BLaER1 treated with 17β-estradiol and CSF1 and Interleukin-3, amounts not matched to agents 10 nM and 100 nM (cell line): Measurements from ENCODE around the gene EZR.
A peak's percentile ranks its signal among the peaks of the same experiment; 100 is the strongest.

Experiments
- H3K27ac ChIP-seq, 11 experiments: shearing (Covaris generic); formaldehyde crosslinking; 2 replicates each; pipeline ENCODE4 v1.8.1; 2022
- H3K27me3 ChIP-seq, 11 experiments: shearing (Covaris generic); formaldehyde crosslinking; 2 replicates each; pipeline ENCODE4 v1.8.1; 2022
- H3K36me3 ChIP-seq, 11 experiments: shearing (Covaris generic); formaldehyde crosslinking; 2 replicates each; pipeline ENCODE4 v1.8.1; 2022
- H3K4me1 ChIP-seq, 10 experiments: shearing (Covaris generic); formaldehyde crosslinking; 2 replicates each; pipeline ENCODE4 v1.8.1; 2022
- H3K4me2 ChIP-seq, 11 experiments: shearing (Covaris generic); formaldehyde crosslinking; 2 replicates each; pipeline ENCODE4 v1.8.1; 2022
- H3K4me3 ChIP-seq, 10 experiments: shearing (Covaris generic); formaldehyde crosslinking; 2 replicates each; pipeline ENCODE4 v1.8.1; 2022
- H3K9ac ChIP-seq, 11 experiments: shearing (Covaris generic); formaldehyde crosslinking; 2 replicates each; pipeline ENCODE4 v1.8.1; 2022
- H3K9me3 ChIP-seq, 11 experiments: shearing (Covaris generic); formaldehyde crosslinking; replicated peaks in 1 of 11; 2 replicates each; pipeline ENCODE4 v1.8.1; 2022
- H4K20me1 ChIP-seq, 11 experiments: shearing (Covaris generic); formaldehyde crosslinking; 2 replicates each; pipeline ENCODE4 v1.8.1; 2022
- Cebpa-rat ChIP-seq, 11 experiments: shearing (Covaris generic); IDR thresholded peaks; 2 replicates each; pipeline ENCODE4 v1.8.1; 2022

Gene EZR

DNA sequence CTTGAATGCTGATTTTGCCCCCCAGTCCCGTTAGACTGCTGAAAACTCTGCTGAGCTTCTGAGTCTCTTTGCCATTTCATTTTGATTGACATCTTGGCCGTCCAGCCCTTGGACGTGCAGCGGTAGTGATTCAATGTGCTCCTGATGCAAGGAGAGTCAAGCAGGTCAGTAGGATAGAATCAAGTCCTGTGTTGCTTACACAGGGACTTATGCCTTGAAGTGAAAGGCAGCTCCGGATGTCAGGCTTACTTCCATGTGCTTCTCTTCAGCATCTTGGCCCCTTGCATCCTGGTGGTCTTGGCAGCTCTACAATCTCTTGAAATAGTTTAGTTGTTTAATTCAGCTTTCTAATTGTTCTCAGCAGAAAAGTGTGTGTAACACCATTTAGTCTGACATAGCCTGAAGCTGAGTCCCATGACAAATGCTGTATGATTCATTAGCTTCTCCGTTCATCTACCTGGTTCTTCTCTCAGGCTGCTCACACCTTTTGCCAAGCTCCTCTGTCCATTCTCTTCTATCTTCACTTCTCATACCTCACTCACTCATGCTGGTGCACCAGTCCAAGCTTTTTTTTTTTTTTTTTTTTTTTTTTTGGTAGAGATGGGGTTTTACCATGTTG lies 76.0 kb downstream of the EZR start:
- peaks cover 13 to 31% (median 25%) of the 10 kb centered on the region in 11 experiments for H3K9me3 ChIP-seq
- H3K27ac ChIP-seq, result no peak overlapping the region
- no peak for TF ChIP-seq Cebpa-rat (IDR thresholded peaks at IDR 0.05)
- H4K20me1 ChIP-seq, result peaks cover 0 to 3% (median 0%) of the 10 kb centered on the region in 11 experiments; a peak in 2 of 22 replicates
- H3K4me2 ChIP-seq, result no peak overlapping the region
- H3K9ac ChIP-seq, result no peak overlapping the region
- no peak overlapping the region for H3K4me3 ChIP-seq
- no peaks in the 10 kb centered on the region for H3K27me3 ChIP-seq
- H3K36me3 ChIP-seq, result peaks cover 0 to 87% (median 4%) of the 10 kb centered on the region in 11 experiments; a peak in 8 of 22 replicates
- H3K4me1 ChIP-seq, result peaks cover 0 to 2% (median 0%) of the 10 kb centered on the region in 10 experiments; a peak in 3 of 20 replicates

DNA sequence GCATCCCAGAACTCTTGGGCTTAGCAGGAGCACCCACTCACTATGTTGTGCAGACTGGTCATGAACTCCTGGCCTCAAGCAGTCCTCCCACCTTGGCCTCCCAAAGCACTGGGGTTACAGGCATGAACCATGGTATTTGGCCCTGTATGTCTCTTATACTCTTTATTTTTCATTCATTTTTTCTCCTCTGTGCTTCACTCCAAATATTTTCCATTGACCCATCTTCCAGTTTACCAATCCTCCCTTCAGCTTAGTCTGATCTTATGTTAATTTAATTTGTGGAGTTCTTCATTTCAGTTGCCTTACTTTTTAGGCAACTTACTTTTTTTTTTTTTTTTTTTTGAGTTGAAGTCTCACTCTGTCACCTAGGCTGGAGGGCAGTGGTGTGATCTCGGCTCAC lies 79.5 kb downstream of the EZR start:
- Histone ChIP-seq H4K20me1 (peaks cover 0 to under 1% (median 0%) of the 10 kb centered on the region in 11 experiments; a peak in 2 of 22 replicates), H3K4me1 (peaks cover 0 to 12% (median 0%) of the 10 kb centered on the region in 10 experiments; a peak in 7 of 20 replicates), H3K27me3 (no peaks in the 10 kb centered on the region), H3K4me3 (0 out of 20 replicates have a peak overlapping the region, but pooled peaks of 1 of the 10 experiments have one; percentile 19), H3K4me2 (no peak overlapping the region), H3K9ac (no peak overlapping the region), H3K27ac (no peak overlapping the region), H3K9me3 (peaks cover 20 to 39% (median 30%) of the 10 kb centered on the region in 11 experiments), H3K36me3 (peaks cover 0 to 91% (median 4%) of the 10 kb centered on the region in 11 experiments; a peak in 9 of 22 replicates)
- no peak for TF ChIP-seq Cebpa-rat (IDR thresholded peaks at IDR 0.05)

DNA sequence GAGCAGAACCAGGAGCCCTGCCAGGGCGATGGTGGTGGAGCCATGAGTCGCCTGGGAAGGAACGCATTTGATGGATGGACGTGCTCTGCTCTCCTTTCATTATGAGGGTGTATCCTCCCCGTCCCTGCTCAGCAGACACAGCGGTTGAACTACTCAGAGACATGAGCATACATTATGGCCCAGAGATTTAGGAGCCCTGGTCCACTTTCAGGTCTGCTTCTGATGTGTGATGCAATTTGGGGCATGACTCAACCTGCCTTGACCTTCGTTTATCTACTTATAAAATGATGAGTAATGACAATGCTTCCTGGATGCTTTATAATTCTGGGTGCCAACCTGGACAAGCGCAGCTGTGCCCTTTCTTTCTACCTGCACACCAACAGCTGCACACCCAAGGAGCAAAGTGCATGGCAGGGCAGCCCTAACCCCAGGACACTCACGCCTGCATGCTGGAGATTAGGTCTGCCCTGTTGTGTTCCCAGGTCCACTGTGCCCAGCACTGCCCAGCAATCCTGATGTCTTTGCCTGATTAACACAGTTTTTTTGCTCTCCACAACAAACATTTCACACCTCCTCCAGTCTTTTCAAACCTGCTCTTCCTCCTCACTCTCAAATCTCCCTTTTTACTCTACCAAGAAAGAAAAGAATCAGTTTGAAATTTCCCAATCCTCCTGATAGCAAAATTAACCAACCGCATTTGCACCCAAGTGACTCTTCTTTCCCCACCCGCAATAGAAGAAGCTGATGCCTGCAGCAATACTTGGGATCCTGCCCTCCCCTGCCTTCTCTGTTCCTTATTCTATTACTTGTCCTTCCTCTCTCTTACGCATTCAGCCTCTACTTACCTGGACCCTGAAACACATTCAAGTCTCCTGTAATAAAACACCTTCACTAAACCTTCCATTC lies 81.2 kb downstream of the EZR start:
- Histone ChIP-seq H3K4me1 (peaks cover 0 to 12% (median 0%) of the 10 kb centered on the region in 10 experiments; a peak in 7 of 20 replicates), H3K4me3 (no peak overlapping the region), H3K4me2 (peak overlapping the region in 4 of 11 experiments; percentile 5 to 47 (median 18); a peak in 5 of 22 replicates), H3K27ac (no peak overlapping the region), H3K27me3 (no peaks in the 10 kb centered on the region), H4K20me1 (no peaks in the 10 kb centered on the region; a peak in 1 of 22 replicates), H3K36me3 (peaks cover 0 to 94% (median 9%) of the 10 kb centered on the region in 11 experiments; a peak in 10 of 22 replicates), H3K9me3 (peaks cover 37 to 56% (median 47%) of the 10 kb centered on the region in 11 experiments), H3K9ac (no peak overlapping the region)
- TF ChIP-seq Cebpa-rat (IDR thresholded peaks at IDR 0.05), result no peak

DNA sequence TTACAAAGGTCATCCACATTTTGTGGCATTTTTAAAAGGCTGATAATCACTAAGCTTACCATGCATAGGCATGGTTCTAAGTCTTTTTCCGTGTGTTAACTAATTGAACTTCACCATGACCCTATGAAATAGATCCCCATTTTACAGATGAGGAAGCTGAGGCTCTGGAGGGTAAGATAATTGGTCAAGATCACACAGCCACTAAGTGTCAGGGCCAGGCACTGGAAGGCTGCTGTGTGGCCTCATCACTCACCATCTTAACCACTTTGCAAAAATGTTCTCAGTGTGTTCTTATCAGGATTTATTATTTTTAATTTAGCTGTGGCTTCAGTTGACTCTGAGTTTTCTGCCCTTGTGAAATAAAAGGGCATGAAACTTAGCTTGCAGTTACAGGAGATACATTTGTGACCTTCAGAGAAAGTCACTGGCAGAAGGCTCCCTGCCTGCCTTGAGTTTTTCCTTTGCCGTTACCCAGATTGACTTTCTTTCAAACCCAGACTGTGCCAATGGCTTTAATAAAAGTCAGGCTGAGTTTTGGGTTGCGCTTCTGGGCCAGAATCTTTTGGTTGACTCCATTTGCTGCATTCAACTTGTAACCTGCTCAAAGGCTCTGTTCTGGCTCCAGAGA lies 82.0 kb downstream of the EZR start:
- Histone ChIP-seq H3K36me3 (peaks cover 0 to 92% (median 9%) of the 10 kb centered on the region in 11 experiments; a peak in 10 of 22 replicates), H3K4me1 (peaks cover 0 to 12% (median 0%) of the 10 kb centered on the region in 10 experiments; a peak in 7 of 20 replicates), H3K9ac (no peak overlapping the region), H3K9me3 (peaks cover 41 to 63% (median 51%) of the 10 kb centered on the region in 11 experiments), H3K4me2 (peak overlapping the region in 4 of 11 experiments; percentile 5 to 47 (median 18); a peak in 5 of 22 replicates), H3K27ac (no peak overlapping the region), H3K27me3 (no peaks in the 10 kb centered on the region), H4K20me1 (no peaks in the 10 kb centered on the region; a peak in 1 of 22 replicates), H3K4me3 (no peak overlapping the region)
- no peak for TF ChIP-seq Cebpa-rat (IDR thresholded peaks at IDR 0.05)

DNA sequence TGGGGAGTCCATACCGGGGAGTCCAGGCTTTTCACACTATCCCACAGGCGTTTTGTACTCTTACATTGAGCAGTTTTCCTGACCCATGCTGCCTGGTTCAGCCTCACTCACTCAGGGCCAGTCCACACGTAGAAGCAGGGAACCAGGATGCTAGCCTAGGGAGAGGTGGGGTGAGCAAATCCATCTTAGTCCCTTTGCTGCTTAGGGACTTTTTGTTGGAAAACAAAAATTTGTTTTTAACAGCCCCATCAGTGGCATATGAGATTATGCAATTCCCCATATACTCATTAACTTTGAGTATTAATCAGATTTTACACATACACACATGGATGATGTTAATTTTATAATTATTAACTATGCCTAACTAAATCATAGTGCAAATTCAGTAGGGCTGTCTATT lies 84.2 kb downstream of the EZR start:
- Histone ChIP-seq H3K27ac (no peak overlapping the region), H4K20me1 (no peaks in the 10 kb centered on the region), H3K9ac (no peak overlapping the region), H3K4me1 (peaks cover 0 to 12% (median 0%) of the 10 kb centered on the region in 10 experiments; a peak in 7 of 20 replicates), H3K9me3 (peaks cover 51 to 73% (median 65%) of the 10 kb centered on the region in 11 experiments), H3K4me3 (no peak overlapping the region), H3K36me3 (peaks cover 0 to 91% (median 9%) of the 10 kb centered on the region in 11 experiments; a peak in 10 of 22 replicates), H3K27me3 (no peaks in the 10 kb centered on the region), H3K4me2 (no peak overlapping the region)
- TF ChIP-seq Cebpa-rat (IDR thresholded peaks at IDR 0.05), result no peak

DNA sequence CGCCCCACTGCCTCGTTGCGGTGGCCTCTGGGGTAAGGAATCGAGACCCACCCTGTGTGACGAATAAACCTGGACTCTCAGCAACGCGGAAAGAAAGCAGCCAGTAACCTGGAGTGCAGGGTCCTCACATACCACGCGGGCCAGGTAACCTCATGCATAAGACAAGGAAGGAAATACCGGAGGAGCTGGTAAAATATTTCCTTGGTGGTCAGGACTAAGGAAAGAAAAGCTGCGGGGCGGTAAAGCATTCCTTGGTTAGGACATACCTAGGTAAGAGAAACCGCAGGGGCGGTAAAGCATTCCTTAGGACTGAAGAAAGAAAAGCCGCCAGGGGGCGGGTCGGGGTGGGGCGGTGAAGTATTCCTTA lies 88.6 kb downstream of the EZR start:
- Histone ChIP-seq H3K4me1 (peaks cover 0 to 6% (median 0%) of the 10 kb centered on the region in 10 experiments; a peak in 1 of 20 replicates), H3K27ac (no peak overlapping the region), H4K20me1 (no peaks in the 10 kb centered on the region), H3K9ac (no peak overlapping the region), H3K4me2 (no peak overlapping the region), H3K36me3 (peaks cover 0 to 99% (median 4%) of the 10 kb centered on the region in 11 experiments; a peak in 10 of 22 replicates), H3K4me3 (peak overlapping the region in 3 of 10 experiments; percentile 4 to 28 (median 18); a peak in 2 of 20 replicates), H3K27me3 (no peaks in the 10 kb centered on the region), H3K9me3 (peaks cover 51 to 77% (median 64%) of the 10 kb centered on the region in 11 experiments)
- TF ChIP-seq Cebpa-rat (IDR thresholded peaks at IDR 0.05), result no peak

DNA sequence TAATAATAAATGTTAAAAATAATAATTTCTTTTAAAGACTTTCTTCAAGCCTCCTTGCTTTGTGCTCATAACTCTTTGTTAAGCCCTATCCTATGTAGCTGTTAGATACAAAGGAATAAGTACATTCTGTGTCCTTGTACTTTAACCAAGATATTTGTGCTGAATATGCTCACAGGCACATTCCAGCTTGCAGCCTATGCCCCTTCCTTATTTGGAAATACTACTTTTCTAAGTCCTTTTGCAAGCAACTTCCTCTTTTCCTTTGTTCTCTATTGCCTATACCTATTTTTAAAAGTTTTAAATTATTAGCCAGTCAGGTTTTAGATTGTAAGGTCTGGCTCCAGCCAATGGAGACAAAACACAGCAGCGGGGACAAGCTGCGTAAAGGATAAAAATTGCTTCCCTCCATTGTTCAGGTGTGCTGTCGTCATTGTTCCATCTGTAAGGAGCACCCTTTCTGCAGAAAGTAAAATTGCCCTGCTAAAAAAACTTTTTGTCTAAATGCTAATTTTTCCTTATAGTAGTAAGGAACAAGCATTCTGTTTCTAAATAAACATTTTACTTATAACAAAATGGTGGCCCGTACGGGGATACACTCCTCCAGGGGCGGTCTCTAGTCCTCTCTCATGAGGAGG lies 89.1 kb downstream of the EZR start:
- no peak for TF ChIP-seq Cebpa-rat (IDR thresholded peaks at IDR 0.05)
- Histone ChIP-seq H3K9ac (no peak overlapping the region), H4K20me1 (no peaks in the 10 kb centered on the region), H3K4me1 (peaks cover 0 to 6% (median 0%) of the 10 kb centered on the region in 10 experiments; a peak in 1 of 20 replicates), H3K4me3 (peak overlapping the region in 3 of 10 experiments; percentile 4 to 28 (median 18); a peak in 2 of 20 replicates), H3K27me3 (no peaks in the 10 kb centered on the region), H3K36me3 (peaks cover 0 to 99% (median 4%) of the 10 kb centered on the region in 11 experiments; a peak in 10 of 22 replicates), H3K4me2 (no peak overlapping the region), H3K9me3 (peaks cover 50 to 75% (median 60%) of the 10 kb centered on the region in 11 experiments), H3K27ac (no peak overlapping the region)

DNA sequence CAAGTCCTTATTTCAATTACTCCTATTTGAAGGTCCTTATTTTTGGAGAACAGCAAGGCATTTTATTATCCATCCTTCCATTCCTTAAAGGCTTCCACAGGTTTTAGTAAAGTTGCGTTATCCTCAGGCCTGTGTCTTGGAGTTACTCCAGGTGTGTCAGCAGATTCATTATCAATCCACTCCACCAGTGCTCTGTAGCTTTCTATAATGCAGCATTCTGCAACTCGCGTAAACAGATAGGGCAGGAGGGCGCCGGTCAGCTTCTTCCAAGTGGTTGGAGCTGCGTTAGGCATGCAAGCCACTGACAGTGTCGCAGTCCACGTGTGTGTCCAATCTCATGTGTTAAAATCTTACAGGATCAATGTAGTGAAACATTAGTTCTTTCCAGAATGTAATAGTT lies 93.5 kb downstream of the EZR start:
- Histone ChIP-seq H3K27me3 (no peaks in the 10 kb centered on the region), H3K9me3 (peaks cover 18 to 32% (median 21%) of the 10 kb centered on the region in 11 experiments), H3K4me1 (peaks cover 6 to 26% (median 13%) of the 10 kb centered on the region in 10 experiments), H3K27ac (no peak overlapping the region), H3K9ac (no peak overlapping the region), H3K4me3 (no peak overlapping the region), H3K36me3 (peaks cover 0 to 64% (median 0%) of the 10 kb centered on the region in 11 experiments; a peak in 9 of 22 replicates), H4K20me1 (no peaks in the 10 kb centered on the region; a peak in 1 of 22 replicates), H3K4me2 (no peak overlapping the region)
- no peak for TF ChIP-seq Cebpa-rat (IDR thresholded peaks at IDR 0.05)
